Mesendoderm (in vitro differentiated cells): ENCODE measurements around the gene RNF168. TPM values are rescaled to one million over a fixed set of nuclear protein-coding genes. Genes with fewer than 3 reads are reported as not detected.

ENCODE experiments used
- small RNA-seq: library from polyadenylated mRNA; stranded (forward); fragments of <200 nt; extraction: miRNeasy Mini kit (QIAGEN cat#:217004); gene quantifications from one replicate; pipeline ENCODE3, GENCODE V24; 2013; ENCODE audit not compliant: insufficient read depth

Gene RNF168

Small RNA genes lying within 50 kb of the gene (small RNA-seq; reads per million reads assigned to genes)
- gene AC083822.1 (not detected), gene AC117490.1 (not detected), gene RPS29P3 (not detected)
